HG02973 (cell line): ENCODE results near the gene ASCL1.

Experiments
- ATAC-seq: cut with Tn5 transposase; IDR thresholded peaks from one replicate; pipeline ENCODE4 v1.9.1; 2021; ENCODE audit warnings: moderate library complexity; ENCODE audit not compliant: unreplicated experiment

The ASCL1 gene

DNA sequence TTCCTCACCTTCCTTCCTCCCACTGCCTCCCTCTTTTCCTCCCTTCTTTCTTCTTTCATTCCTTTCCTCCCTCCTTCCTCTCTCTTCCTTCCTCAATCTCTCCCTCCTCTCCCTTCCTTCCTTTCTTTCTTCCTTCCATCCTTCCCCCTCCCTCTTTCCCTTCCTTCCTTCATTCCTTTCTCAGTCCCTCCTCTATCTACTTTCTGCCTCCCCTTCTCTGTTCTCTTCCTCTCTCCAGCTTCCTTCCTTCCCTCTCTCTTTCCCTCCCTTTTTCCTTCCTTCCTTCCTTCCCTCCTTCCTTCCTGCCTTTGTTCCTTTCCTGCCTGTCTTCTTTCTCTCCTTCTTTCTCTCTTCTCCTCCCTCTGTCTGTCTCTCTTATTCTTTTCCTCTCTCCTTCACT is 16.1 kb downstream of the ASCL1 start:
- no peak for ATAC-seq

DNA sequence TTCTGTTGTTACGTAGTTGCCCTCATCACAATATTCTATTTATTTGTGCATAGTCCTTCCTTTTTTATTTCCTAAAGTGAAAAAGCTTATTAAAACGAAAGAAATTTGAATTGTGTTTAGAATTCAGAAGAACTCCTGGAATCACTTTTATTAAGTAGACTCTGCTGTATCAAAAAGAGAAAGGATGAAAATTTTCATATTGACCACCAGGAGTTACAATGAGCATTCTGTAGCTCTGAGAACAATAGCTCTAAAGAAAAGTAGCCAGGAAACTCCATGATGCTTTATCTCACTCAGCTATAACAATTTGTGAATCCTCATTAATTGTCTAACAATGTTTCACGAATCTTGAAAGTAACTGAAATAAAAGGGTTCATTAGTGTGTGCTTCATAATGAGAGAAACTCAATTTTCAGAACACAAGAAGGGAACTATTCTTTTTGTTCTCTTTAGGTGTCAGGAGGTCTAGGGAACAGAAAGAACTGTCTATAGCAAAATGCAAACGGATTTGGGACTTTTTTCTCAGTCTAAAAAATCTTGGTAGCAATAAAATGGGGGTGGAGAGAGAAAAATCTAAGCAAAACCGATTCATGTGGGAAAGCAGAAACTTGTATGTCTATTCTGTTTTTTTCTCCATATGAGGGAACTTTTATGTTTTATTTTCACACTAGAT is 19.3 kb downstream of the ASCL1 start:
- ATAC-seq = no peak

DNA sequence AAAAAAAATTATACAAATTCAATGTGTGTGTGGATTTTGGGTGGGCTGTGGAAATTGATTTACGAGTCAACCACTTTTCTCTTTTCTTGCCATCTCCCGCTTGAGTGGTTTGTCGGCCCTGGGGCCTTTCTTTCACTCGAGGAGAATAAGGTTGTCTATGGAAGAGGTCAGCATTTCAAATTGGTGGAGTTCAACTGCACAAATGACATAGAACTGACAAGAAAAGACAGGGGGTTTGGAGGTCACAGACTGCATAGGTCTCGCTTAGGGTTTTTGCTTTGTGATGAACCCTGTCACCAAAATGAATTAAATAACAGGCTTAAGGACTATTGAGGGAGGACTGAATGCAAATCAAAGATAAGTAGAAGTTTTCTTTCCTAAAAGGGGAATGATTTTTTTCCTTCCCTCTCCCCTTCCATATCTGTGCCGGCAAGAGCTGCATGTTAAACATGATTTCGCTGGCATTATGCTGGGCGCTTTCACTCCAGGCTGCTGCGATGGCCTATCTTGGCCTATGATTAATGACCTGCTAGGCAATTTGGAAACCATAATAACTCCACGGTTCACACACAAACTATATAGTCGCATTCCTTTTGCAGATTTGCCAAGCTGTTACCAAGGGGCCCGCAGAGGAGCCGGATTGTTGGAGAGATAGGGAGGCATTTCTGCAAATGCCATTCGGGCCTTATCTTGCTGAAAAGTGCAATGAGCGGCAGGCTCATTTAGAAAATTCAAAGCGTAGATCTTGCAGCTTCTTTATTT is 20.7 kb downstream of the ASCL1 start:
- ATAC-seq = no peak

DNA sequence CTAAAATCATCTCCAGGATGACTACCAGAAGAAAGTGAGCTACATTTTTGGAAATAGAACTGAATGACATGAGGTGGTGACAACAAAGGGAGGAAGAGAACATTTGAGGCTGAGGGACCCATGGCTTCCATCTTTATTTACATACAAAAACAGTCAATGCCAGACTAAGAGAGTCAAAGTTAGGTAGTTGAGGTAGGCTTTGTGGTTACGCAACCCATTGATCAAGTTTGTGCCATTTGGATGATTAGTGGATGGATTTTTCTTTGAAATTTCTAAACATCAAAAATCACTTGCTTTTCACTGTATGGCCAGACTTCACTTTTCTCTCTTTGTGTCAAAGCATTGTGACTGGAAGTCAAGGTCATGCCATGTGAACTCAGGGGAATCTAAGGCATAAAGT is 22.9 kb downstream of the ASCL1 start:
- ATAC-seq = no peak

DNA sequence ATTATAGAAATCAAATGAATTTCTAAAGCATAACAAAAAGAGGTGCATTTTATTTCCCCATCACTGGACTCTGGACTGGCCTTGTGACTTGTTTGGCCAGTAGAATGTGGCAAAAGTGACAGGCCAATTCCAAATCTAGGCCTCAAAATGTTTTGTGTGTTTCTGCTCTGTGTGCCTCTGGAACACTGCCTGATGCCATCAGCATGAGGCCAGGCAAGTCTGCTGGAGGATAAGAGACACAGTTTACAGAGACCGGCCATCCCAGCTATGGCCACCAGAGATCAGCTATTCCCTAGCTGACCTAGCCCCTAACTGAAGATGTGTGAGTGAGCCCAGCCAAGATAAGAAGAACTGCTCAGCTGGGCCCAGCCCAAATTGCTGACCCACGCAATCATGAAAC is 32.9 kb downstream of the ASCL1 start:
- ATAC-seq = no peak

DNA sequence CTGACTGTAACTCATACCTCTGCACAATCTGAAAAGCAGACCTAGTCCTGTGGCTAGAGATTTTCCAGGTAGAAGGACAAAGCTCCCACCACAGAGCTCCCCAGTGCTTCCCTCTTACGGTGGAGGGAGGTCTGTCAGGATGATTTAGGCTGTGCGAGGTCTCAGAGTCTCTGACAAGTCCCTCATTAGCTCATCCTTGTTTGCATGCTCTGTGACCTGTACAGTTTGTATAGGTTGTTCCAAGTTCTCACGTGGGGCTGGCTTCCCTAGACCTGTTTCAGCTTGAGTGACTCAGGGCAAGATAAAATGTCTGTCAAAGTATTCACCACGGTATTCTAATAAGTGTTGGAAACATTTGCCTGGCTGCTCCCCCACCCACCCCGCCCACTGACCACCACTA is 34.8 kb downstream of the ASCL1 start:
- no peak for ATAC-seq

DNA sequence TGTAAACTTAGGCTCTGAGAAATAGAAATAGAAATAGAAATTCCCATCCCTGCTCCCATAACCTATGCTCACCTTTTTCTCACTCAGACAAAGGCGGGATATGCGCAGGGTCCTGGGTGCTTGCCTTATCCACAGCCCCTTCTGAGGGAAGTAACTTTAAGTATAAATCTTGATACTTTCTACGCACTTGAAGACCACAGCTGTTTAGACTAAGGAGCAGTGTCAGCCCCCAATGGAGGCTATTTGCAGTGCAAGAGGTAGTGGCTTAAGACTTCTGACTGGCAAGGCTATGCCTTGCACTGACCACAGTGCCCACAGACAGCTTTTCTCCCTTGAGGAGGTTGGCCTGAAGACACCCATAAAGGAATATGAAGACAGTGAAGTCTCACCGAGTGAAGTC is 35.2 kb downstream of the ASCL1 start:
- no peak for ATAC-seq

DNA sequence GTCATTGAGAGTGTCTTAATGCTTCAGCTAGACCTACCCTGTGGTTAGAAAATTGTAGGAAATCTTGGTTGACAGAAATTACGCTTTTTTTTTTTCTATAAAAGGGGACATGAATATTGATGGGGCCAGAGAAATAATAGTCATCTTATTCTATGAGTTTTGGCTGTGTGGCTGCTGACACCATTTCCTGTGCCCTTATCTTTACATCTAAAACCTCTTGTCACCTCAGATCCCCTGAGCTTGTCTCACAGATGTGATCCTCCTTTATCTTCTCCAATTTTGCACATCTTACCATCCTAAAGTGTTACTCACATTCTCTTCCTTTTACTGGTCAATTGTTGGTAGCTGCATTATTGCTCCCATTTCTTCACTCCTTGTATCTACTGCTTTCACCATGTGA is 36.1 kb downstream of the ASCL1 start:
- no peak for ATAC-seq

DNA sequence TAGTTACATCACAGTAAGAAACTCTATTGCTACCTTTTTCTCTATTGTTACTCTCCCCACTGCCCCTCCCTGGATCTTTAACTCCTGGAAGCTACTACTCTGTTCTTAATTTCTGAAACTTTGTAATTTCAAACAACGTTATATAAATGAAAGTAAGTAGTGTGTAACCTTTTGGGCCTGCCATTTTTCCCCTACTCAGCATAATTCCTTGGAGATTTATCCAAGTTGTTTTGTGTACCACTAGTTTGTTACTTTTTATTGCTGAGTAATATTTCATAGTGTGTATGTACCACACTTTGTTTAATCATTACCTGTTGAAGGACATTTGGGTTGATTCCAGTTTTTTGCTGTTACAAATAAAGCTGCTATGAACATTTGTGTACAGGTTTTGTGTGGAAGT is 37.9 kb downstream of the ASCL1 start:
- ATAC-seq = no peak
